ENCODE measurements around the gene LYPLAL1.

LYPLAL1 gene

DNA sequence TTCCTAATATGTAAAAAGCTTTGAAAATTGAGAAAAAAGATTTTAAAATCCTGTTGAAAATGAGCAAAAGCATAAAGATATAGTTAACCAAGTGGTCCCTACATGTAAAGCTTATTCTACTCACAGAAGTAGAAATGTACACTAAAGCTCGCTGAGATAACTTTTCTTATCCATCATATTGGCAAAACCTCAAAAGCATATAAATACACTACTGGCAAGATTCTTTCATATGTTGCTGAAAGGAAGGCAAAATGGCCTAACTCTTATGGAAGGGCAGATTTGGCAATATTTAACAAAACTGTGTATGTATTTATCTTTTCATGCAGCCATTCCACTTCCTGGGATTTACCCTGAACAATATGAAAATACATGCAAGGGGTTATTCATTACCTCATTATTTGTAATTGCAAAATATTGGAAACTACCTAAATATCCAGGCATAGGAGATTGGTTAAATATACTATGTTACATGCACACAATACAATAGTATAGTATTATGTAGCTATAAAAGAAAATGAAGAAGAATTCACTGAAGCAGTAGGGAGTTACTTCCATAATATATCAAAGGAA, 43.2 kb upstream of the LYPLAL1 start:
- Histone ChIP-seq H3K9me3 (ENCODE audit: severe bottlenecking) (no peaks in the 10 kb centered on the region), H3K4me3 (ENCODE audit: low read depth, low read length) (no peak overlapping the region), H3K27ac (no peak overlapping the region), H3K36me3 (no peaks in the 10 kb centered on the region), H3K27me3 (ENCODE audit: insufficient read depth, low read depth, severe bottlenecking) (no peaks in the 10 kb centered on the region)
- TF ChIP-seq, protein P1, sequence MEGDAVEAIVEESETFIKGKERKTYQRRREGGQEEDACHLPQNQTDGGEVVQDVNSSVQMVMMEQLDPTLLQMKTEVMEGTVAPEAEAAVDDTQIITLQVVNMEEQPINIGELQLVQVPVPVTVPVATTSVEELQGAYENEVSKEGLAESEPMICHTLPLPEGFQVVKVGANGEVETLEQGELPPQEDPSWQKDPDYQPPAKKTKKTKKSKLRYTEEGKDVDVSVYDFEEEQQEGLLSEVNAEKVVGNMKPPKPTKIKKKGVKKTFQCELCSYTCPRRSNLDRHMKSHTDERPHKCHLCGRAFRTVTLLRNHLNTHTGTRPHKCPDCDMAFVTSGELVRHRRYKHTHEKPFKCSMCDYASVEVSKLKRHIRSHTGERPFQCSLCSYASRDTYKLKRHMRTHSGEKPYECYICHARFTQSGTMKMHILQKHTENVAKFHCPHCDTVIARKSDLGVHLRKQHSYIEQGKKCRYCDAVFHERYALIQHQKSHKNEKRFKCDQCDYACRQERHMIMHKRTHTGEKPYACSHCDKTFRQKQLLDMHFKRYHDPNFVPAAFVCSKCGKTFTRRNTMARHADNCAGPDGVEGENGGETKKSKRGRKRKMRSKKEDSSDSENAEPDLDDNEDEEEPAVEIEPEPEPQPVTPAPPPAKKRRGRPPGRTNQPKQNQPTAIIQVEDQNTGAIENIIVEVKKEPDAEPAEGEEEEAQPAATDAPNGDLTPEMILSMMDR (IDR thresholded peaks at IDR 0.05; ENCODE audit: low read depth, low read length), result no peak
- DNase-seq, result no peak

- Histone ChIP-seq H3K36me3 (no peaks in the 10 kb centered on the region), H3K27ac (no peak overlapping the region), H3K9me3 (ENCODE audit: severe bottlenecking) (no peaks in the 10 kb centered on the region), H3K27me3 (ENCODE audit: insufficient read depth, low read depth, severe bottlenecking) (no peaks in the 10 kb centered on the region), H3K4me3 (ENCODE audit: low read depth, low read length) (no peak overlapping the region)
- TF ChIP-seq, protein P1 (IDR thresholded peaks at IDR 0.05; ENCODE audit: low read depth, low read length), result no peak
- DNase-seq, result no peak
These were observed 40.7 kb upstream of the LYPLAL1 start for GRCh38 chr1:219132939-219133338.

GRCh38 chr1:219138747-219139146, 34.9 kb upstream of the LYPLAL1 start:
- TF ChIP-seq, protein P1 (IDR thresholded peaks at IDR 0.05; ENCODE audit: low read depth, low read length), result no peak
- H3K9me3 ChIP-seq (ENCODE audit: severe bottlenecking), result no peaks in the 10 kb centered on the region
- no peaks in the 10 kb centered on the region for H3K36me3 ChIP-seq
- H3K27ac ChIP-seq, result no peak overlapping the region
- H3K27me3 ChIP-seq (ENCODE audit: insufficient read depth, low read depth, severe bottlenecking), result no peaks in the 10 kb centered on the region
- no peak for DNase-seq
- no peak overlapping the region for H3K4me3 ChIP-seq (ENCODE audit: low read depth, low read length)

GRCh38 chr1:219140303-219140877, 33.3 kb upstream of the LYPLAL1 start:
- Histone ChIP-seq H3K27me3 (ENCODE audit: insufficient read depth, low read depth, severe bottlenecking) (no peaks in the 10 kb centered on the region), H3K36me3 (no peaks in the 10 kb centered on the region), H3K27ac (no peak overlapping the region), H3K9me3 (ENCODE audit: severe bottlenecking) (no peaks in the 10 kb centered on the region), H3K4me3 (ENCODE audit: low read depth, low read length) (no peak overlapping the region)
- TF ChIP-seq, protein P1 (IDR thresholded peaks at IDR 0.05; ENCODE audit: low read depth, low read length), result no peak
- no peak for DNase-seq

GRCh38 chr1:219143735-219144134, 29.9 kb upstream of the LYPLAL1 start:
- DNase-seq, result no peak
- Histone ChIP-seq H3K4me3 (ENCODE audit: low read depth, low read length) (no peak overlapping the region), H3K9me3 (ENCODE audit: severe bottlenecking) (no peaks in the 10 kb centered on the region), H3K36me3 (no peaks in the 10 kb centered on the region), H3K27ac (no peak overlapping the region), H3K27me3 (ENCODE audit: insufficient read depth, low read depth, severe bottlenecking) (no peaks in the 10 kb centered on the region)
- TF ChIP-seq, protein P1 (IDR thresholded peaks at IDR 0.05; ENCODE audit: low read depth, low read length), result no peak

Measured in WERI-Rb-1 (cell line).